GM23338 (cell line): ENCODE results near the gene NKAIN2. TPM values are rescaled to one million over a fixed set of nuclear protein-coding genes. Genes with fewer than 3 reads are reported as not detected.

Experiments
- ATAC-seq: fragments of 200-7000 bp; cut with Tn5 transposase; 3 replicates; pipeline ENCODE4 v1.9.1; 2020
- DNase-seq: peaks from one replicate; pipeline ENCODE4 v3.0.0-alpha.2; 2015; ENCODE audit warnings: low spot score
- H2AFZ ChIP-seq: fragments of 200-600 bp; sonication (generic); 2 replicates; pipeline ENCODE4 v1.8.0; 2016; ENCODE audit warnings: antibody characterized with exemption, mild to moderate bottlenecking, moderate library complexity
- H3F3A ChIP-seq: fragments of 200-600 bp; sonication (generic); replicated peaks from 2 replicates; pipeline ENCODE4 v1.8.0; 2017; ENCODE audit warnings: antibody characterized with exemption, mixed run types, low read depth
- H3K27ac ChIP-seq: fragments of 200-600 bp; sonication (generic); 2 replicates; pipeline ENCODE4 v1.6.1; 2016; ENCODE audit warnings: low read depth
- H3K27me3 ChIP-seq: fragments of 200-600 bp; sonication (generic); 2 replicates; pipeline ENCODE4 v1.8.0; 2016; ENCODE audit warnings: mild to moderate bottlenecking, mixed run types, moderate library complexity; ENCODE audit not compliant: insufficient read depth
- H3K36me3 ChIP-seq: fragments of 200-600 bp; sonication (generic); 2 replicates; pipeline ENCODE4 v1.8.0; 2016; ENCODE audit warnings: mild to moderate bottlenecking; ENCODE audit not compliant: insufficient read depth
- H3K4me1 ChIP-seq: fragments of 200-600 bp; sonication (generic); 2 replicates; pipeline ENCODE4 v1.8.0; 2016; ENCODE audit warnings: mild to moderate bottlenecking, moderate library complexity; ENCODE audit not compliant: insufficient read depth
- H3K4me2 ChIP-seq: fragments of 200-600 bp; sonication (generic); 2 replicates; pipeline ENCODE4 v1.7.1; 2017; ENCODE audit warnings: mixed run types
- H3K4me3 ChIP-seq: fragments of 200-600 bp; sonication (generic); 2 replicates; pipeline ENCODE4 v1.6.1; 2016; ENCODE audit warnings: mixed run types
- H3K79me2 ChIP-seq: fragments of 200-600 bp; sonication (generic); replicated peaks from 2 replicates; pipeline ENCODE4 v1.8.0; 2017; ENCODE audit warnings: mild to moderate bottlenecking; ENCODE audit not compliant: insufficient read depth
- H3K9me2 ChIP-seq: fragments of 200-600 bp; sonication (generic); 2 replicates; pipeline ENCODE4 v1.8.0; 2017; ENCODE audit not compliant: insufficient read depth
- H4K20me1 ChIP-seq: fragments of 200-600 bp; sonication (generic); replicated peaks from 2 replicates; pipeline ENCODE4 v1.8.0; 2017; ENCODE audit warnings: mild to moderate bottlenecking; ENCODE audit not compliant: insufficient read depth
- H3K27ac Mint-ChIP-seq: 2 replicates; pipeline ENCODE4 v1.8.0; 2020; ENCODE audit warnings: inconsistent platforms, mild to moderate bottlenecking, moderate library complexity, mixed read lengths
- H3K27me3 Mint-ChIP-seq: 3 replicates; pipeline ENCODE4 v1.8.0; 2022; ENCODE audit warnings: low read depth, mild to moderate bottlenecking, moderate library complexity, mixed read lengths, inconsistent platforms; ENCODE audit not compliant: insufficient read depth, poor library complexity
- H3K36me3 Mint-ChIP-seq: 3 replicates; pipeline ENCODE4 v1.8.0; 2021; ENCODE audit warnings: low read depth, mild to moderate bottlenecking, inconsistent platforms, moderate library complexity, mixed read lengths
- H3K4me1 Mint-ChIP-seq: 3 replicates; pipeline ENCODE4 v1.8.0; 2020; ENCODE audit warnings: mild to moderate bottlenecking, inconsistent platforms, mixed read lengths
- H3K4me3 Mint-ChIP-seq: 3 replicates; pipeline ENCODE4 v1.8.0; 2021; ENCODE audit warnings: moderate library complexity, mild to moderate bottlenecking, inconsistent platforms, mixed read lengths
- H3K9me3 Mint-ChIP-seq: 3 replicates; pipeline ENCODE4 v1.8.0; 2020; ENCODE audit warnings: moderate library complexity, mild to moderate bottlenecking, inconsistent platforms, mixed read lengths
- CREB1 ChIP-seq: fragments of 250-450 bp; sonication (Bioruptor Pico); IDR thresholded peaks from 2 replicates; pipeline ENCODE4 v1.5.0; 2020; ENCODE audit warnings: low read depth, mild to moderate bottlenecking, moderate library complexity
- EZH2 ChIP-seq: fragments of 200-600 bp; sonication (generic); IDR thresholded peaks from one replicate; pipeline ENCODE4 v1.8.0; 2017; ENCODE audit warnings: antibody characterized with exemption, mild to moderate bottlenecking, low read depth; ENCODE audit not compliant: unreplicated experiment
- EZH2phosphoT487 ChIP-seq: fragments of 200-600 bp; sonication (generic); IDR thresholded peaks from one replicate; pipeline ENCODE4 v1.8.1; 2018; ENCODE audit warnings: antibody characterized with exemption; ENCODE audit not compliant: unreplicated experiment
- JUNB ChIP-seq: IDR thresholded peaks from one replicate; pipeline ENCODE4 v1.6.1; 2016; ENCODE audit warnings: antibody characterized with exemption; ENCODE audit not compliant: unreplicated experiment
- NANOG ChIP-seq: IDR thresholded peaks from 2 replicates; pipeline ENCODE4 v1.6.1; 2016; ENCODE audit warnings: antibody characterized with exemption, borderline replicate concordance
- POLR2AphosphoS5 ChIP-seq: IDR thresholded peaks from 2 replicates; pipeline ENCODE4 v1.6.1; 2016; ENCODE audit warnings: antibody characterized with exemption, low read depth
- STAT1 ChIP-seq: IDR thresholded peaks from one replicate; pipeline ENCODE4 v1.6.1; 2016; ENCODE audit warnings: antibody characterized with exemption; ENCODE audit not compliant: unreplicated experiment
- ZNF114 ChIP-seq: fragments of 250-450 bp; sonication (Bioruptor Pico); IDR thresholded peaks from 2 replicates; pipeline ENCODE4 v1.5.0; 2020; ENCODE audit warnings: mild to moderate bottlenecking, moderate library complexity
- ZNF331 ChIP-seq: fragments of 250-450 bp; sonication (Bioruptor Pico); IDR thresholded peaks from 2 replicates; pipeline ENCODE4 v1.5.0; 2020; ENCODE audit warnings: low read depth, mild to moderate bottlenecking, moderate library complexity
- polyA plus RNA-seq: library from polyadenylated mRNA; unstranded; fragments of >200 nt; fragmentation: Nextera tagmentation; extraction: Ambion mirVana; gene quantifications from 2 replicates; pipeline ENCODE4 v1.2.1, GENCODE V29; 2016
- total RNA-seq: library from RNA; depleted of rRNA; stranded (reverse); fragments of >200 nt; shearing (Covaris generic); gene quantifications from 2 replicates; pipeline ENCODE4 v1.2.3, GENCODE V29; 2014
- TF ChIP-seq, protein P1 (sequence below): IDR thresholded peaks from 2 replicates; pipeline ENCODE4 v1.6.1; 2016; ENCODE audit warnings: antibody characterized with exemption
- TF ChIP-seq, protein P2 (sequence below): fragments of 250-450 bp; sonication (Bioruptor Pico); IDR thresholded peaks from 2 replicates; pipeline ENCODE4 v1.5.0; 2020; ENCODE audit warnings: mild to moderate bottlenecking, moderate library complexity
- TF ChIP-seq, protein P3 (sequence below), 2 experiments: fragments of 200-600 bp in 1 of 2; sonication (generic) in 1 of 2; conservative IDR thresholded peaks; 2 replicates each; pipeline versions ENCODE4 v1.5.1 to v1.6.1; 2016 to 2017; ENCODE audit warnings: antibody characterized with exemption in 2 of 2, low read depth in 2 of 2, mild to moderate bottlenecking in 2 of 2, moderate library complexity in 1 of 2
- TF ChIP-seq, protein P4 (sequence below): IDR thresholded peaks from one replicate; pipeline ENCODE4 v1.6.1; 2018; ENCODE audit warnings: antibody characterized with exemption; ENCODE audit not compliant: unreplicated experiment

The NKAIN2 gene
- total and polyA plus RNA-seq, 2 experiments from 2014 or later, result 0.39 to 1.1 TPM

DNA sequence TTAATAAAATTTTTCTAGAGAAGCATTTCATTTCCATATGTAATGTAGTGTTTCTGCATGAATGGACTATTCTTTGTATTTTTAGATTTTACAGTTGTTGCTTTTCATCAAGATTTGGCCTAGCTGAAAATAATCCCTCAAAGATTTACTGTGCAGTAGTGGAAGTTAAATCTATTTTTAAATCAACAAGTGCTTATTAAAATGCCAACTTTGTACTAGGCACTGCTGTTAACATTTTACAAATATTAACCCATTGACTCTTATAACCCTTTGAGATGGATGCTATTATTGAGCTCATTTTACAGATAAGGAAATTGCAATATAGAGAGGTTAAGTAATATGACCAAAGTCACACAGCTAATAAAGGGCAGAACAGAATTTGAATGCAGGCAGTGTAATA is 274.5 kb downstream of the NKAIN2 start:
- TF ChIP-seq, protein P1, sequence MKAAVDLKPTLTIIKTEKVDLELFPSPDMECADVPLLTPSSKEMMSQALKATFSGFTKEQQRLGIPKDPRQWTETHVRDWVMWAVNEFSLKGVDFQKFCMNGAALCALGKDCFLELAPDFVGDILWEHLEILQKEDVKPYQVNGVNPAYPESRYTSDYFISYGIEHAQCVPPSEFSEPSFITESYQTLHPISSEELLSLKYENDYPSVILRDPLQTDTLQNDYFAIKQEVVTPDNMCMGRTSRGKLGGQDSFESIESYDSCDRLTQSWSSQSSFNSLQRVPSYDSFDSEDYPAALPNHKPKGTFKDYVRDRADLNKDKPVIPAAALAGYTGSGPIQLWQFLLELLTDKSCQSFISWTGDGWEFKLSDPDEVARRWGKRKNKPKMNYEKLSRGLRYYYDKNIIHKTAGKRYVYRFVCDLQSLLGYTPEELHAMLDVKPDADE, result no peak
- TF ChIP-seq EZH2phosphoT487 (no peak), ZNF114 (CRISPR knock-in tag) (no peak), POLR2AphosphoS5 (no peak), ZNF331 (CRISPR knock-in tag) (no peak), CREB1 (CRISPR knock-in tag) (no peak), EZH2 (no peak), JUNB (no peak), NANOG (no peak), STAT1 (no peak)
- TF ChIP-seq, protein P2, sequence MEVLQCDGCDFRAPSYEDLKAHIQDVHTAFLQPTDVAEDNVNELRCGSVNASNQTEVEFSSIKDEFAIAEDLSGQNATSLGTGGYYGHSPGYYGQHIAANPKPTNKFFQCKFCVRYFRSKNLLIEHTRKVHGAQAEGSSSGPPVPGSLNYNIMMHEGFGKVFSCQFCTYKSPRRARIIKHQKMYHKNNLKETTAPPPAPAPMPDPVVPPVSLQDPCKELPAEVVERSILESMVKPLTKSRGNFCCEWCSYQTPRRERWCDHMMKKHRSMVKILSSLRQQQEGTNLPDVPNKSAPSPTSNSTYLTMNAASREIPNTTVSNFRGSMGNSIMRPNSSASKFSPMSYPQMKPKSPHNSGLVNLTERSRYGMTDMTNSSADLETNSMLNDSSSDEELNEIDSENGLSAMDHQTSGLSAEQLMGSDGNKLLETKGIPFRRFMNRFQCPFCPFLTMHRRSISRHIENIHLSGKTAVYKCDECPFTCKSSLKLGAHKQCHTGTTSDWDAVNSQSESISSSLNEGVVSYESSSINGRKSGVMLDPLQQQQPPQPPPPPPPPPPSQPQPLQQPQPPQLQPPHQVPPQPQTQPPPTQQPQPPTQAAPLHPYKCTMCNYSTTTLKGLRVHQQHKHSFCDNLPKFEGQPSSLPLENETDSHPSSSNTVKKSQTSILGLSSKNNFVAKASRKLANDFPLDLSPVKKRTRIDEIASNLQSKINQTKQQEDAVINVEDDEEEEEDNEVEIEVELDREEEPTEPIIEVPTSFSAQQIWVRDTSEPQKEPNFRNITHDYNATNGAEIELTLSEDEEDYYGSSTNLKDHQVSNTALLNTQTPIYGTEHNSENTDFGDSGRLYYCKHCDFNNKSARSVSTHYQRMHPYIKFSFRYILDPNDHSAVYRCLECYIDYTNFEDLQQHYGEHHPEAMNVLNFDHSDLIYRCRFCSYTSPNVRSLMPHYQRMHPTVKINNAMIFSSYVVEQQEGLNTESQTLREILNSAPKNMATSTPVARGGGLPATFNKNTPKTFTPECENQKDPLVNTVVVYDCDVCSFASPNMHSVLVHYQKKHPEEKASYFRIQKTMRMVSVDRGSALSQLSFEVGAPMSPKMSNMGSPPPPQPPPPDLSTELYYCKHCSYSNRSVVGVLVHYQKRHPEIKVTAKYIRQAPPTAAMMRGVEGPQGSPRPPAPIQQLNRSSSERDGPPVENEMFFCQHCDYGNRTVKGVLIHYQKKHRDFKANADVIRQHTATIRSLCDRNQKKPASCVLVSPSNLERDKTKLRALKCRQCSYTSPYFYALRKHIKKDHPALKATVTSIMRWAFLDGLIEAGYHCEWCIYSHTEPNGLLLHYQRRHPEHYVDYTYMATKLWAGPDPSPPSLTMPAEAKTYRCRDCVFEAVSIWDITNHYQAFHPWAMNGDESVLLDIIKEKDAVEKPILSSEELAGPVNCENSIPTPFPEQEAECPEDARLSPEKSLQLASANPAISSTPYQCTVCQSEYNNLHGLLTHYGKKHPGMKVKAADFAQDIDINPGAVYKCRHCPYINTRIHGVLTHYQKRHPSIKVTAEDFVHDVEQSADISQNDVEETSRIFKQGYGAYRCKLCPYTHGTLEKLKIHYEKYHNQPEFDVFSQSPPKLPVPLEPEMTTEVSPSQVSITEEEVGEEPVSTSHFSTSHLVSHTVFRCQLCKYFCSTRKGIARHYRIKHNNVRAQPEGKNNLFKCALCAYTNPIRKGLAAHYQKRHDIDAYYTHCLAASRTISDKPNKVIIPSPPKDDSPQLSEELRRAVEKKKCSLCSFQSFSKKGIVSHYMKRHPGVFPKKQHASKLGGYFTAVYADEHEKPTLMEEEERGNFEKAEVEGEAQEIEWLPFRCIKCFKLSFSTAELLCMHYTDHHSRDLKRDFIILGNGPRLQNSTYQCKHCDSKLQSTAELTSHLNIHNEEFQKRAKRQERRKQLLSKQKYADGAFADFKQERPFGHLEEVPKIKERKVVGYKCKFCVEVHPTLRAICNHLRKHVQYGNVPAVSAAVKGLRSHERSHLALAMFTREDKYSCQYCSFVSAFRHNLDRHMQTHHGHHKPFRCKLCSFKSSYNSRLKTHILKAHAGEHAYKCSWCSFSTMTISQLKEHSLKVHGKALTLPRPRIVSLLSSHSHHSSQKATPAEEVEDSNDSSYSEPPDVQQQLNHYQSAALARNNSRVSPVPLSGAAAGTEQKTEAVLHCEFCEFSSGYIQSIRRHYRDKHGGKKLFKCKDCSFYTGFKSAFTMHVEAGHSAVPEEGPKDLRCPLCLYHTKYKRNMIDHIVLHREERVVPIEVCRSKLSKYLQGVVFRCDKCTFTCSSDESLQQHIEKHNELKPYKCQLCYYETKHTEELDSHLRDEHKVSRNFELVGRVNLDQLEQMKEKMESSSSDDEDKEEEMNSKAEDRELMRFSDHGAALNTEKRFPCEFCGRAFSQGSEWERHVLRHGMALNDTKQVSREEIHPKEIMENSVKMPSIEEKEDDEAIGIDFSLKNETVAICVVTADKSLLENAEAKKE, result no peak
- TF ChIP-seq, protein P3, sequence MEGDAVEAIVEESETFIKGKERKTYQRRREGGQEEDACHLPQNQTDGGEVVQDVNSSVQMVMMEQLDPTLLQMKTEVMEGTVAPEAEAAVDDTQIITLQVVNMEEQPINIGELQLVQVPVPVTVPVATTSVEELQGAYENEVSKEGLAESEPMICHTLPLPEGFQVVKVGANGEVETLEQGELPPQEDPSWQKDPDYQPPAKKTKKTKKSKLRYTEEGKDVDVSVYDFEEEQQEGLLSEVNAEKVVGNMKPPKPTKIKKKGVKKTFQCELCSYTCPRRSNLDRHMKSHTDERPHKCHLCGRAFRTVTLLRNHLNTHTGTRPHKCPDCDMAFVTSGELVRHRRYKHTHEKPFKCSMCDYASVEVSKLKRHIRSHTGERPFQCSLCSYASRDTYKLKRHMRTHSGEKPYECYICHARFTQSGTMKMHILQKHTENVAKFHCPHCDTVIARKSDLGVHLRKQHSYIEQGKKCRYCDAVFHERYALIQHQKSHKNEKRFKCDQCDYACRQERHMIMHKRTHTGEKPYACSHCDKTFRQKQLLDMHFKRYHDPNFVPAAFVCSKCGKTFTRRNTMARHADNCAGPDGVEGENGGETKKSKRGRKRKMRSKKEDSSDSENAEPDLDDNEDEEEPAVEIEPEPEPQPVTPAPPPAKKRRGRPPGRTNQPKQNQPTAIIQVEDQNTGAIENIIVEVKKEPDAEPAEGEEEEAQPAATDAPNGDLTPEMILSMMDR (conservative IDR thresholded peaks at IDR 0.05; ENCODE audit: low read depth in 2 of 2), result no peak
- TF ChIP-seq, protein P4, sequence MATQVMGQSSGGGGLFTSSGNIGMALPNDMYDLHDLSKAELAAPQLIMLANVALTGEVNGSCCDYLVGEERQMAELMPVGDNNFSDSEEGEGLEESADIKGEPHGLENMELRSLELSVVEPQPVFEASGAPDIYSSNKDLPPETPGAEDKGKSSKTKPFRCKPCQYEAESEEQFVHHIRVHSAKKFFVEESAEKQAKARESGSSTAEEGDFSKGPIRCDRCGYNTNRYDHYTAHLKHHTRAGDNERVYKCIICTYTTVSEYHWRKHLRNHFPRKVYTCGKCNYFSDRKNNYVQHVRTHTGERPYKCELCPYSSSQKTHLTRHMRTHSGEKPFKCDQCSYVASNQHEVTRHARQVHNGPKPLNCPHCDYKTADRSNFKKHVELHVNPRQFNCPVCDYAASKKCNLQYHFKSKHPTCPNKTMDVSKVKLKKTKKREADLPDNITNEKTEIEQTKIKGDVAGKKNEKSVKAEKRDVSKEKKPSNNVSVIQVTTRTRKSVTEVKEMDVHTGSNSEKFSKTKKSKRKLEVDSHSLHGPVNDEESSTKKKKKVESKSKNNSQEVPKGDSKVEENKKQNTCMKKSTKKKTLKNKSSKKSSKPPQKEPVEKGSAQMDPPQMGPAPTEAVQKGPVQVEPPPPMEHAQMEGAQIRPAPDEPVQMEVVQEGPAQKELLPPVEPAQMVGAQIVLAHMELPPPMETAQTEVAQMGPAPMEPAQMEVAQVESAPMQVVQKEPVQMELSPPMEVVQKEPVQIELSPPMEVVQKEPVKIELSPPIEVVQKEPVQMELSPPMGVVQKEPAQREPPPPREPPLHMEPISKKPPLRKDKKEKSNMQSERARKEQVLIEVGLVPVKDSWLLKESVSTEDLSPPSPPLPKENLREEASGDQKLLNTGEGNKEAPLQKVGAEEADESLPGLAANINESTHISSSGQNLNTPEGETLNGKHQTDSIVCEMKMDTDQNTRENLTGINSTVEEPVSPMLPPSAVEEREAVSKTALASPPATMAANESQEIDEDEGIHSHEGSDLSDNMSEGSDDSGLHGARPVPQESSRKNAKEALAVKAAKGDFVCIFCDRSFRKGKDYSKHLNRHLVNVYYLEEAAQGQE, result no peak
- Histone ChIP-seq H3K79me2 (no peaks in the 10 kb centered on the region), H3K27ac (no peak overlapping the region), H3K27me3 (no peaks in the 10 kb centered on the region), H3K4me1 (peaks cover 12% of the 10 kb centered on the region; the same call in 1 of the 2 replicates), H3K4me3 (no peak overlapping the region), H4K20me1 (no peaks in the 10 kb centered on the region), H3K4me2 (no peak overlapping the region), H3F3A (no peaks in the 10 kb centered on the region), H3K36me3 (no peaks in the 10 kb centered on the region), H2AFZ (no peak overlapping the region), H3K9me2 (no peaks in the 10 kb centered on the region)
- H3K27me3 Mint-ChIP-seq, result no peaks in the 10 kb centered on the region
- no peaks in the 10 kb centered on the region for H3K36me3 Mint-ChIP-seq
- DNase-seq, result no peak
- no peak for ATAC-seq
- H3K9me3 Mint-ChIP-seq, result no peaks in the 10 kb centered on the region
- H3K27ac Mint-ChIP-seq, result no peak overlapping the region
- no peak overlapping the region for H3K4me3 Mint-ChIP-seq
- H3K4me1 Mint-ChIP-seq, result peaks cover 13% of the 10 kb centered on the region
